GM12873 (cell line): Measurements from ENCODE around the gene DDX1.
A peak's percentile ranks its signal among the peaks of the same experiment; 100 is the strongest.

Experiments
- CTCF ChIP-seq: IDR thresholded peaks from 2 replicates; pipeline ENCODE4 v1.5.1; 2012; ENCODE audit warnings: low read depth, mild to moderate bottlenecking, moderate library complexity, low read length, control low read depth; ENCODE audit not compliant: insufficient read depth; ENCODE audit errors: missing control alignments

The DDX1 gene

GRCh38 chr2:15630978-15631719 lies 39.5 kb downstream of the DDX1 start:
- TF ChIP-seq CTCF: no peak

- no peak for TF ChIP-seq CTCF
Measured at GRCh38 chr2:15631883-15632282, 40.2 kb downstream of the DDX1 start.

GRCh38 chr2:15633043-15633970 lies 41.6 kb downstream of the DDX1 start:
- TF ChIP-seq CTCF: no peak

GRCh38 chr2:15633971-15634346 lies 42.3 kb downstream of the DDX1 start:
- no peak for TF ChIP-seq CTCF

GRCh38 chr2:15634846-15635490 lies 43.3 kb downstream of the DDX1 start:
- TF ChIP-seq CTCF: no peak

GRCh38 chr2:15636972-15637785 lies 45.5 kb downstream of the DDX1 start:
- peak; percentile 77 for TF ChIP-seq CTCF
